Dendritic cell treated with granulocyte-macrophage colony-stimulating factor and Interleukin-4, amounts not matched to agents 40 ng/mL and 50 ng/mL, for 4 days (primary cell): ENCODE results near the gene FAM193B.

Experiments
- H3K27ac Mint-ChIP-seq: one replicate; pipeline ENCODE4 v1.8.0; 2022; ENCODE audit warnings: mild to moderate bottlenecking, mixed read lengths
- H3K27me3 Mint-ChIP-seq: one replicate; pipeline ENCODE4 v1.8.0; 2022; ENCODE audit warnings: mild to moderate bottlenecking, mixed read lengths
- H3K36me3 Mint-ChIP-seq: one replicate; pipeline ENCODE4 v1.8.0; 2022; ENCODE audit warnings: low read depth, mixed read lengths
- H3K4me1 Mint-ChIP-seq: one replicate; pipeline ENCODE4 v1.8.0; 2022; ENCODE audit warnings: low read depth, mixed read lengths
- H3K4me3 Mint-ChIP-seq: one replicate; pipeline ENCODE4 v1.8.0; 2022; ENCODE audit warnings: mild to moderate bottlenecking, moderate library complexity, mixed read lengths
- H3K9me3 Mint-ChIP-seq: one replicate; pipeline ENCODE4 v1.8.0; 2022; ENCODE audit warnings: mixed read lengths
- intact Hi-C: fragments of 100-400 bp; cut with micrococcal nuclease; formaldehyde crosslinking; loops from one replicate; pipeline ENCODE4 v1.15.0; 2022

The FAM193B gene

DNA sequence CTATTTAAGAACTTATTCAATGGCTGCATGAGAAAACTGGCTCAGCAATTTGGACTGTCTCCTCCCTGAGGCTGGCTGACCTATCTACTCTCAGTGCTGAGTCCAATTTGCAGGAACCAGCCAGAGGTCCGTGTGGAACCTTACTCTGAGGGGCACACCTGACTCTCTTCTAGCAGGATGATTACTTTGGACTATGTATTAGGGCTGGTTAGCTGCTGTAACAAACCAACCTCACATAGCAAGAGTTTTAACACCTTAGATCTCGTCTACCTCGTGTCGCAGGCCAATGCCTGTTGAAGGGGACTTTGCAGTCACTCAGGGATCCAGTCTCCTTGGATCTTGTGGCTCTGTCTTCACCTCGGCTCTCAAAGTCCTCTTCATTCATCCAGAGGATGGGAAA lies 3.4 kb upstream of the FAM193B start:
- Mint-ChIP-seq H3K4me1 (peaks cover 16% of the 10 kb centered on the region), H3K27me3 (peaks cover 2% of the 10 kb centered on the region), H3K36me3 (peaks cover 9% of the 10 kb centered on the region), H3K27ac (no peak overlapping the region), H3K4me3 (no peak overlapping the region), H3K9me3 (no peaks in the 10 kb centered on the region)
- intact Hi-C loops = no loop called here

DNA sequence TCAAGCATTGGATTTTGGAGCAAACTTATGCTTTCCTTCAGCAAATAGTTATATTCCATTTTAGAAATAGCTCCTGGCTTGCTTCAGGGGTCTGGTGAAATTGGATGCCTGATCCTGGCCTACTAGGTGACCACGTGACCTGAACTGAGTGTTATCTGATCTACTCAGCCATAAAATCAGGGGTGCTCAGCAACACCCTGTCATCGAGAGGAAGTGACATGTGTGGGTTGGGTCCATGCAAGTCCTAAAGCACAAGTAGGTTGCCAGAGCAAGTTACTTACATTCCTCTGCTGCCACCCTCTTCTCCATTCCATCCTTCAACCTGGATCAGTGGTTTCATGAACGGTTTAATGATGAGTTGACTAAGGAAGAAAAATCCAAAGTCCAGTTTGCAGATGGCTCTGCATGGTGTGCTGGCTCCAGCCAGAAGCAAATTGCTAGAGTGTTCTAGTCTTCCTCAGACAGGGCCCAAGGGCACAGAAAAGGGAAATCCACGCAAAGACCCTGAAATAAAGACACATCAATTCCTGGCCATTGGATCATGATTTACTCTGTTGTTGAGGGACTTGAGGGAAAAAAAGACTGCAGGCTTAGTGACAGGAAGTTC lies 2.8 kb upstream of the FAM193B start:
- intact Hi-C loops = no loop called here
- Mint-ChIP-seq H3K27ac (no peak overlapping the region), H3K36me3 (peaks cover 15% of the 10 kb centered on the region), H3K4me3 (no peak overlapping the region), H3K27me3 (peaks cover 2% of the 10 kb centered on the region), H3K9me3 (no peaks in the 10 kb centered on the region), H3K4me1 (peaks cover 23% of the 10 kb centered on the region)

- Mint-ChIP-seq H3K36me3 (peaks cover 24% of the 10 kb centered on the region), H3K27me3 (peaks cover 2% of the 10 kb centered on the region), H3K4me3 (no peak overlapping the region), H3K4me1 (peaks cover 26% of the 10 kb centered on the region), H3K27ac (no peak overlapping the region), H3K9me3 (no peaks in the 10 kb centered on the region)
- intact Hi-C loops = no loop called here
Observed at GRCh38 chr5:177555665-177556064, 1.3 kb upstream of the FAM193B start.

GRCh38 chr5:177555228-177555627 lies 865 bp upstream of the FAM193B start:
- Mint-ChIP-seq H3K4me3 (no peak overlapping the region), H3K27me3 (peaks cover 2% of the 10 kb centered on the region), H3K4me1 (peaks cover 29% of the 10 kb centered on the region), H3K27ac (no peak overlapping the region), H3K9me3 (no peaks in the 10 kb centered on the region), H3K36me3 (peaks cover 25% of the 10 kb centered on the region)
- intact Hi-C loops = no loop called here

DNA sequence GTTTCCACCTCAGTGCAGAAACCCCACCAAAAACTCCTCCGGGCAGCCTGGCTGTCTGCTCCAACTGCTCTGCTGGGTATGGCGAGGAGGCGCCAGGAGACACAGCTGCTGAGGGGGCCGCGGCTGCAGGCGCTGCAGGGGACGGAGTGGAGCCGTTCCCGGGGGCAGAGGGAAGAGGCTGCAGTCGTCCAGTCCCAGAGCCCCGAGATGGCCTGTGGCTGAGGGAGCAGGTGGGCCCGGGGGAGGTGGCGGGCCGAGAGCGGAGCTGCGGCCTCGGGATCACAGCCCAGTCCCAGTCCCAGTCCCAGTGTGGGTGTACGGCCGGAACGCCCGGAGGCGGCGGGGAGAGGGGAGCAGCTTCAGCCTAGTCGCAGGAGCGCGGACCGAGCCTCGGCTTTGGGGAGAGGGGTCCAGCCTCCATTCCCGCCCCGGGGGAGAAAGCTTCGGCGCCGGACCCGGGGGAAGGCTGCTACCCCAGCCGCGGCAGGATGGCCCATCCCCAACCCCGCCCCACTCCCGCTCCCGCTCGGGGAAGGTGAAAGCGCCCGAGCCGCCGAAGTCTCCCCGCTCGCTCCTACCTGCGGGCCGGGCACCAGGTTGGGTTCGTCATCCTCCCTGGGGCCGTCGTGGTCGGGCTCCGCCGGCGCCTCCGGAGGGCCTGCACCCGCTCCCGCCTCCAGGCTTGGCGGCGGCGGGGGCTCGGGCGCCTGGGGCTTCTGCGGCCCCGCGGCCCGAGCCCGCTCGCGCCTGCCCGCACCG lies 513 bp downstream of the FAM193B start:
- peaks cover 33% of the 10 kb centered on the region for H3K4me1 Mint-ChIP-seq
- intact Hi-C loops = loop anchor here (1.0 to 5.0 kb wide), 2 partner anchors 37 to 43 kb away; no protein-coding TSS in a partner anchor
- peaks cover 2% of the 10 kb centered on the region for H3K27me3 Mint-ChIP-seq
- peaks cover 25% of the 10 kb centered on the region for H3K36me3 Mint-ChIP-seq
- peak overlapping the region; percentile 56 for H3K27ac Mint-ChIP-seq
- H3K9me3 Mint-ChIP-seq = no peaks in the 10 kb centered on the region
- peak overlapping the region; percentile 81 for H3K4me3 Mint-ChIP-seq

DNA sequence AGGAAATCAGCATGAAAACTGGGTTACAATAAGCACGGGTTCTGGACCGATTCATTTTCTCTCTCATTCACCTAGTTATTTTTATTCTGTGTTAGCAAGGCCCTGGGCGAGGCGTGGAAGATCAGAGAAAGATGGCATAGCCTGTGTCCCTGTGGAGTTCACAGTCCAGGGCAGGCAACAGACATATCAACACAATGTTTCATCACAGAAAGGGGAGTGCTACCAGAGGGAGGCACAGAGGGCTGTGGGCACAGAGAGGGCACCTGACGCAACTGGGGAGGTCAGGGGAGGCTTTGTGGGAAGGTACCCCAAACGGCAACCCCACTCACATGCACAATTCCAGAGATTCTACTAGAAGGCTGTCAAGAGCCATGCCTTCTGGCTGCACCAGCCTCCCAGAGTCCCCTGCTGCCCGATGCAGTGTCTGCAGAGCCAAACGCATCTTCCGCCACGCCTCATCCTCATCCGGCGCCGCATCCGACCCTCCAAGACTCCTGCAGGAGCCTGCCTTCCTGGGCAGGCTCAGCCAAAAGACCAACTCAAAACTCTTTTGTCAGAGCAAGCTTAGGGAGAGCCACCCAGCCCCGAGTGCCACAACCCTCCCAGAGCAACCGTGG lies 1.4 kb downstream of the FAM193B start:
- Mint-ChIP-seq H3K9me3 (no peaks in the 10 kb centered on the region), H3K4me1 (peaks cover 42% of the 10 kb centered on the region), H3K27ac (peak overlapping the region; percentile 56), H3K36me3 (peaks cover 25% of the 10 kb centered on the region), H3K4me3 (peak overlapping the region; percentile 81), H3K27me3 (peaks cover 2% of the 10 kb centered on the region)
- intact Hi-C loops = loop anchor here (5.0 kb wide), 1 partner anchor 44 kb away; no protein-coding TSS in a partner anchor

DNA sequence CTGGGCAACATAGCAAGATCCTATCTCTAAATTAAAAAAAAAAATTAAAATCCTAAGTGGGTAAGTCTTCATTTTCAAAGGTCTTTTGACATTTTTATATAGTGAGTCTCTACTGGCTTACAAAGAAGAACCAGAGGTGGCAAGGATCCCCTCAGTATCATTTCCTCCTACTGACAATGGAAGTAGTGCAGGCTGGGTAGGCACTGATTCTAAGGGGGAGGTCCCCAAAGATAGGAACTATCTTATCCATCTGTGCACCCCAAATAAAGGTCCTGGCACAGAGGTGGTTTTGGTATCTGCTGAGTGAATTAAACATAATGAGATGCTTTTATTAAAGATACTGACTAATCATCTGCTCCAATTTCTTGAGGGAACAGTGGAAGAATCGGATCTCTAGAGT lies 4.2 kb downstream of the FAM193B start:
- H3K4me1 Mint-ChIP-seq = peaks cover 63% of the 10 kb centered on the region

DNA sequence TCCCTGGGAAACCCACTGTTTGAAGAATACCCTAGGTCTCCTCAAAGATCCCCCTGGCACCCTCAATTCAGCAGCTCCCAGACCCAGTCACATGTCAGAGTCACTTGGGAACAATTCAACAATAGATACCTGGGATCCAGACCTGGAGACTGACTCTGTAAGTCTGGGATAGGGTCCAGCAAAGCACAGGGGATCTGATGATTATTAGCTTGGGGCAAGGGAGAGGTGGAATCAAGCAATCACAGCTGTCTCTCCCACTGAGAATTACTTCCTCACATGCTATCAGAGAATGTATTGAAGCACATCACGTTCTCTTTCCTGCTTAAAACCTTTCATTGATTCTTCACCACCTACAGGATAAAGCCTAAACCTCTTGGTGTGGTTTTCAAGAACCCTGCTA lies 5.9 kb downstream of the FAM193B start:
- Mint-ChIP-seq H3K9me3 (no peaks in the 10 kb centered on the region), H3K4me3 (no peak overlapping the region), H3K27ac (no peak overlapping the region), H3K4me1 (peaks cover 54% of the 10 kb centered on the region), H3K36me3 (peaks cover 37% of the 10 kb centered on the region), H3K27me3 (no peaks in the 10 kb centered on the region)
- intact Hi-C loops = no loop called here

More for the DNA sequence above, 4.2 kb downstream of the FAM193B start:
- Mint-ChIP-seq H3K4me3 (no peak overlapping the region), H3K9me3 (no peaks in the 10 kb centered on the region), H3K36me3 (peaks cover 30% of the 10 kb centered on the region), H3K27ac (no peak overlapping the region), H3K27me3 (no peaks in the 10 kb centered on the region)
- intact Hi-C loops = loop anchor here (5.0 kb wide), 1 partner anchor 47 kb away; no protein-coding TSS in a partner anchor

DNA sequence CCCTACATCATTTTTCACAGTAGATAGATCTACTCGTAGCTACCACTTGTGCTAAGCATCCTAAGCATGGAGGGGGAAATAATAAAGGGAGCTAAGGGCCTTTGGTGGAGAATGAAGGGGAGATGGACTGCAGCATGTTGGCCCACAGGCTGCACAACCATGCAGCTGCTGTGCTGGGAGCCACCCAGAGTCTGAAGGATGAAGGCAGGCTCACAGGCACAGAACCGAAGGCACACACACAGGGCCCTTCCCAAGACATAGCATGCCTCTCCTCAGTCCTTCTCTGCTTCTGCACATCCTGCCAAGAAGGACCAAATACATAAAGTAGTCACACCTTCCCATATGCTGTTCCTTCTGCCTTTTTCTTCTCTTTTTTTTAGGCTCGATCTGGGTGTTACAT lies 6.6 kb downstream of the FAM193B start:
- no peak overlapping the region for H3K27ac Mint-ChIP-seq
- H3K27me3 Mint-ChIP-seq = no peaks in the 10 kb centered on the region
- no peaks in the 10 kb centered on the region for H3K9me3 Mint-ChIP-seq
- H3K4me1 Mint-ChIP-seq = peaks cover 46% of the 10 kb centered on the region
- peaks cover 32% of the 10 kb centered on the region for H3K36me3 Mint-ChIP-seq
- H3K4me3 Mint-ChIP-seq = no peak overlapping the region
- intact Hi-C loops = no loop called here

DNA sequence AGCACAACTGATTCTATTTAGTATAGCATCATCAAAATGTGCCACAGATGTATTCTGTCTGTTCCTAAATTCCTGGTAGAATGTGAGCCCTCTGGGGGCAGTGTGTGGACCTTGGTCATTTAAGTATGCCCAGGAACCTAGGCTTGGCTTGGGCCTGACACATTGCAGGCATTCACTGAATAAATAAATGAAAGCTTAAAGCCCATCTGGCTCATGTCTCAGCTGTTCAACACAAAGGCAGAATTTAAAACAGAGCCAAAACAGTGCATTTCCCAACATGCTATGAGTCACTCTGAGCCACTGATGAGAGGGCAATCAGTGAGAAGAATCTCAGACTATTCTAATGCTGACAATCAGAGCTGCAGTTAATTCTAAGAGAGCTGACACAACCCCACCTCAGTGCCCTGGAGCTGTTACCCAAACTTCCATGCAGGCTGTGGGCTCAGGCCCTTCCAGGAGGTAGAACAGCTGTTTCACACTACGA lies 8.1 kb downstream of the FAM193B start:
- intact Hi-C loops = no loop called here
- Mint-ChIP-seq H3K4me3 (no peak overlapping the region), H3K27me3 (no peaks in the 10 kb centered on the region), H3K4me1 (peaks cover 37% of the 10 kb centered on the region), H3K9me3 (no peaks in the 10 kb centered on the region), H3K36me3 (peaks cover 29% of the 10 kb centered on the region), H3K27ac (peak overlapping the region; percentile 50)

GRCh38 chr5:177545487-177546257 lies 8.7 kb downstream of the FAM193B start:
- Mint-ChIP-seq H3K27me3 (no peaks in the 10 kb centered on the region), H3K4me1 (peaks cover 37% of the 10 kb centered on the region), H3K27ac (no peak overlapping the region), H3K36me3 (peaks cover 25% of the 10 kb centered on the region), H3K4me3 (no peak overlapping the region), H3K9me3 (no peaks in the 10 kb centered on the region)
- intact Hi-C loops = no loop called here

DNA sequence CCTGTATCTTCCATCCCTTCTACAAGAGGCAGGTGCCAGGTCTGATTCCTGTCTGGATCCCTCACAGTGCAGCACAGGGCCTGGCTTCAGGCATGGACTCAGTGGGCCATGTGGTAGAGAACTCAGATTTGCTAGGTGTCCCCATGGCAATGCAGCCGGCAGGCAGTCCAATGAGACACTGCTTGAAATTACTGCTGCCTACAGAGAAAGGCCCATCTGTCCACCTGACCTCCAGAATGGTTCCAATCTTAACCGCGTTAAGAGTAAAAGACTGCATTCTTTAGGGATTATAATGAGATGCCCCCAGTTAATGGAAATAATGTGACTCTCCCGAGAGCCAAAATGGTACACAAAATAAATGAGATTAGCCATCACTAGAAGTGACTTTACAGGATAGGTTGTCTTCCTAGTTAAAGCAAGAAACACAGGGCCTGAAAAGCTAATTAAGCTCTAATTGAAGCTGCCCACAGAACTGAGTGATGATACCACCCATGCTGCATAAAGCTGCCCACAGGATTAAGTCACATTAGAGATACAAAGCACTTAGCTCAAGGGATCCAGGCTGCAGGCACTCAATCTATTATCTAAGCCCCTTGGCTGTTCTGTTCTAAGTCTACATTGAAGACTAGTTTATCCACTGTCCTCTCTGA lies 11.4 kb downstream of the FAM193B start:
- intact Hi-C loops = no loop called here
- H3K27me3 Mint-ChIP-seq = no peaks in the 10 kb centered on the region
- peaks cover 41% of the 10 kb centered on the region for H3K36me3 Mint-ChIP-seq
- no peak overlapping the region for H3K4me3 Mint-ChIP-seq
- no peaks in the 10 kb centered on the region for H3K9me3 Mint-ChIP-seq
- H3K27ac Mint-ChIP-seq = no peak overlapping the region
- peaks cover 21% of the 10 kb centered on the region for H3K4me1 Mint-ChIP-seq

GRCh38 chr5:177540438-177540837 lies 13.9 kb downstream of the FAM193B start:
- H3K9me3 Mint-ChIP-seq = no peaks in the 10 kb centered on the region
- intact Hi-C loops = no loop called here
- H3K27me3 Mint-ChIP-seq = no peaks in the 10 kb centered on the region
- H3K4me1 Mint-ChIP-seq = no peaks in the 10 kb centered on the region
- no peak overlapping the region for H3K4me3 Mint-ChIP-seq
- peaks cover 60% of the 10 kb centered on the region for H3K36me3 Mint-ChIP-seq
- no peak overlapping the region for H3K27ac Mint-ChIP-seq
